ENCODE data around the gene SH3BGRL2. TPM values are rescaled to one million over a fixed set of nuclear protein-coding genes. Genes with fewer than 3 reads are reported as not detected.

Gene SH3BGRL2
- total RNA-seq, 1 donor = 2.2 TPM

GRCh38 chr6:79708095-79708791 lies 77.1 kb downstream of the SH3BGRL2 start:
- Histone ChIP-seq H4K20me1 (ENCODE audit: insufficient read depth, low read length) (no peaks in the 10 kb centered on the region), H3K79me2 (ENCODE audit: insufficient read depth, low read length) (no peaks in the 10 kb centered on the region), H3K4me2 (ENCODE audit: insufficient read depth, low read length) (no peak overlapping the region), H2AFZ (ENCODE audit: low read length) (no peak overlapping the region), H3K4me3 (ENCODE audit: insufficient read depth, low read length) (no peak overlapping the region), H3K27ac (ENCODE audit: low read depth, low read length) (no peak overlapping the region), H3K4me1 (ENCODE audit: insufficient read depth, low read length) (no peaks in the 10 kb centered on the region), H3K9me3 (ENCODE audit: low read depth, low read length) (no peaks in the 10 kb centered on the region), H3K36me3 (ENCODE audit: insufficient read depth, low read length) (no peaks in the 10 kb centered on the region), H3K27me3 (ENCODE audit: insufficient read depth, low read length) (no peaks in the 10 kb centered on the region)
- DNase-seq (ENCODE audit: insufficient read length, low spot score, missing footprints) = no peak
- no peak for TF ChIP-seq CTCF (IDR thresholded peaks at IDR 0.05; ENCODE audit: extremely low read depth, low read depth, low read length)

DNA sequence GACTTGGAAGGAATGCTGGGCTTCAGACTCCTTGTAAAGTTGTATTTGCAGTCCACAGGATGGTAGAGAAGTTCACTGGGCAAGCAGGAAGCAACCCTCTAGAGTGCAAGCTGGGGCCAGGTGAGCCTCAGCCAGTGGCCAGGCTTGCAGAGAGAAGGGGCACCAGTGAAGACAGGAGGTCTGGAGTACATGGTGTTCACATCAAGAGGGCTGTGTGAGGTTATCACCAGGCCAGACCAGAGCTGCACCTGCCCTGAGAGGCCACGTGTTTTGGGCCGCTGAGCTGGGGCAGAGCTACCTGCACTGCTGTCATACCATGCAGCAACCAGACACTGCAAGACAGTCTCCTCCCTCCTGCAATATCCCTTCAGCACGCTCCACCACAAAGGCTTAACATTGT lies 79.0 kb downstream of the SH3BGRL2 start:
- no peak for TF ChIP-seq CTCF (IDR thresholded peaks at IDR 0.05; ENCODE audit: extremely low read depth, low read depth, low read length)
- no peaks in the 10 kb centered on the region for H4K20me1 ChIP-seq (ENCODE audit: insufficient read depth, low read length)
- H3K4me2 ChIP-seq (ENCODE audit: insufficient read depth, low read length) = no peak overlapping the region
- no peaks in the 10 kb centered on the region for H3K9me3 ChIP-seq (ENCODE audit: low read depth, low read length)
- no peak overlapping the region for H3K27ac ChIP-seq (ENCODE audit: low read depth, low read length)
- no peak overlapping the region for H2AFZ ChIP-seq (ENCODE audit: low read length)
- no peaks in the 10 kb centered on the region for H3K4me1 ChIP-seq (ENCODE audit: insufficient read depth, low read length)
- no peaks in the 10 kb centered on the region for H3K36me3 ChIP-seq (ENCODE audit: insufficient read depth, low read length)
- no peak for DNase-seq (ENCODE audit: insufficient read length, low spot score, missing footprints)
- no peaks in the 10 kb centered on the region for H3K79me2 ChIP-seq (ENCODE audit: insufficient read depth, low read length)
- no peaks in the 10 kb centered on the region for H3K27me3 ChIP-seq (ENCODE audit: insufficient read depth, low read length)
- H3K4me3 ChIP-seq (ENCODE audit: insufficient read depth, low read length) = no peak overlapping the region

DNA sequence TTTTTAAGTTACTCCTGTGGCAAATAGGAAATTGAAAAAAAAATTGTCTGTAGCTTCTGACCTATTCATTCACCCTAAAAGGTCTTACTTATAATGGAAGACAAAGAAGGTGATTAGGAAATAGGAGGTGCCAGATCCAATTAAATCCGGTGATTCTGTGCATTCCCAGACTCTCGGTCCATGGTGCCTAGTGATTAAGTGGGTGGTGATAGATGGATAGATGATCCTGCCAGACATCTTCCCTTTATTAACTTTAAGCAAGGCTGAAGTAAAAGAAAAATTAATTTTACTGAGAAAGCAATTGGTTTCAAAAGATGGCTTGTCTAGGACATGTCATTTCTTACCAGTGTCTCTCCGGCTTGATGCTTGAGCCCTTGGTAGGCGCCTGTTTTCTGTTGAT lies 80.0 kb downstream of the SH3BGRL2 start:
- no peaks in the 10 kb centered on the region for H3K36me3 ChIP-seq (ENCODE audit: insufficient read depth, low read length)
- H4K20me1 ChIP-seq (ENCODE audit: insufficient read depth, low read length) = no peaks in the 10 kb centered on the region
- no peaks in the 10 kb centered on the region for H3K9me3 ChIP-seq (ENCODE audit: low read depth, low read length)
- H3K4me2 ChIP-seq (ENCODE audit: insufficient read depth, low read length) = no peak overlapping the region
- no peaks in the 10 kb centered on the region for H3K4me1 ChIP-seq (ENCODE audit: insufficient read depth, low read length)
- H3K27me3 ChIP-seq (ENCODE audit: insufficient read depth, low read length) = no peaks in the 10 kb centered on the region
- no peak overlapping the region for H3K4me3 ChIP-seq (ENCODE audit: insufficient read depth, low read length)
- H3K79me2 ChIP-seq (ENCODE audit: insufficient read depth, low read length) = no peaks in the 10 kb centered on the region
- TF ChIP-seq CTCF (IDR thresholded peaks at IDR 0.05; ENCODE audit: extremely low read depth, low read depth, low read length) = no peak
- no peak overlapping the region for H3K27ac ChIP-seq (ENCODE audit: low read depth, low read length)
- no peak overlapping the region for H2AFZ ChIP-seq (ENCODE audit: low read length)
- DNase-seq (ENCODE audit: insufficient read length, low spot score, missing footprints) = no peak

- H4K20me1 ChIP-seq (ENCODE audit: insufficient read depth, low read length) = no peaks in the 10 kb centered on the region
- no peak for DNase-seq (ENCODE audit: insufficient read length, low spot score, missing footprints)
- no peak for TF ChIP-seq CTCF (IDR thresholded peaks at IDR 0.05; ENCODE audit: extremely low read depth, low read depth, low read length)
- no peaks in the 10 kb centered on the region for H3K27me3 ChIP-seq (ENCODE audit: insufficient read depth, low read length)
- no peaks in the 10 kb centered on the region for H3K4me1 ChIP-seq (ENCODE audit: insufficient read depth, low read length)
- H3K79me2 ChIP-seq (ENCODE audit: insufficient read depth, low read length) = no peaks in the 10 kb centered on the region
- H2AFZ ChIP-seq (ENCODE audit: low read length) = no peak overlapping the region
- H3K27ac ChIP-seq (ENCODE audit: low read depth, low read length) = no peak overlapping the region
- H3K4me2 ChIP-seq (ENCODE audit: insufficient read depth, low read length) = no peak overlapping the region
- H3K9me3 ChIP-seq (ENCODE audit: low read depth, low read length) = no peaks in the 10 kb centered on the region
- no peak overlapping the region for H3K4me3 ChIP-seq (ENCODE audit: insufficient read depth, low read length)
- H3K36me3 ChIP-seq (ENCODE audit: insufficient read depth, low read length) = no peaks in the 10 kb centered on the region
These were observed 81.0 kb downstream of the SH3BGRL2 start for GRCh38 chr6:79712144-79712543.

Measured in osteoblast (primary cell).